GM23338 (cell line): ENCODE measurements around the gene GDPD5.

ENCODE experiments used
- CREB1 ChIP-seq: fragments of 250-450 bp; sonication (Bioruptor Pico); IDR thresholded peaks from 2 replicates; pipeline ENCODE4 v1.5.0; 2020; ENCODE audit warnings: low read depth, mild to moderate bottlenecking, moderate library complexity
- CTCF ChIP-seq, 2 experiments: fragments of 200-600 bp in 1 of 2; sonication (generic) in 1 of 2; conservative IDR thresholded peaks; 2 replicates each; pipeline versions ENCODE4 v1.5.1 to v1.6.1; 2016 to 2017; ENCODE audit warnings: antibody characterized with exemption in 2 of 2, low read depth in 2 of 2, mild to moderate bottlenecking in 2 of 2, moderate library complexity in 1 of 2
- ETS1 ChIP-seq: IDR thresholded peaks from 2 replicates; pipeline ENCODE4 v1.6.1; 2016; ENCODE audit warnings: antibody characterized with exemption
- EZH2 ChIP-seq: fragments of 200-600 bp; sonication (generic); IDR thresholded peaks from one replicate; pipeline ENCODE4 v1.8.0; 2017; ENCODE audit warnings: antibody characterized with exemption, mild to moderate bottlenecking, low read depth; ENCODE audit not compliant: unreplicated experiment
- EZH2phosphoT487 ChIP-seq: fragments of 200-600 bp; sonication (generic); IDR thresholded peaks from one replicate; pipeline ENCODE4 v1.8.1; 2018; ENCODE audit warnings: antibody characterized with exemption; ENCODE audit not compliant: unreplicated experiment
- JUNB ChIP-seq: IDR thresholded peaks from one replicate; pipeline ENCODE4 v1.6.1; 2016; ENCODE audit warnings: antibody characterized with exemption; ENCODE audit not compliant: unreplicated experiment
- NANOG ChIP-seq: IDR thresholded peaks from 2 replicates; pipeline ENCODE4 v1.6.1; 2016; ENCODE audit warnings: antibody characterized with exemption, borderline replicate concordance
- POLR2AphosphoS5 ChIP-seq: IDR thresholded peaks from 2 replicates; pipeline ENCODE4 v1.6.1; 2016; ENCODE audit warnings: antibody characterized with exemption, low read depth
- REST ChIP-seq: IDR thresholded peaks from one replicate; pipeline ENCODE4 v1.6.1; 2018; ENCODE audit warnings: antibody characterized with exemption; ENCODE audit not compliant: unreplicated experiment
- ZNF114 ChIP-seq: fragments of 250-450 bp; sonication (Bioruptor Pico); IDR thresholded peaks from 2 replicates; pipeline ENCODE4 v1.5.0; 2020; ENCODE audit warnings: mild to moderate bottlenecking, moderate library complexity
- ZNF331 ChIP-seq: fragments of 250-450 bp; sonication (Bioruptor Pico); IDR thresholded peaks from 2 replicates; pipeline ENCODE4 v1.5.0; 2020; ENCODE audit warnings: low read depth, mild to moderate bottlenecking, moderate library complexity

GRCh38 chr11:75526192-75526541, 426 bp upstream of the GDPD5 start:
- TF ChIP-seq CTCF (conservative IDR thresholded peaks at IDR 0.05; ENCODE audit: low read depth in 2 of 2) (no peak), ZNF331 (CRISPR knock-in tag) (no peak), POLR2AphosphoS5 (no peak), EZH2phosphoT487 (no peak), JUNB (no peak), CREB1 (CRISPR knock-in tag) (no peak), EZH2 (no peak), ETS1 (no peak), REST (no peak), ZNF114 (no peak), NANOG (no peak)
